ENCODE results near the gene CA10.

GRCh38 chr17:51890710-51891109 is 267.8 kb downstream of the CA10 start:
- TF ChIP-seq CTCF (IDR thresholded peaks at IDR 0.05; ENCODE audit: insufficient read depth, low read length), result no peak
- no peak for TF ChIP-seq POLR2AphosphoS5 (IDR thresholded peaks at IDR 0.05; ENCODE audit: low read depth)

Measured in HL-60 (cell line).